ENCODE measurements around the gene CNTNAP2.
A peak's percentile ranks its signal among the peaks of the same experiment; 100 is the strongest.

Gene CNTNAP2

DNA sequence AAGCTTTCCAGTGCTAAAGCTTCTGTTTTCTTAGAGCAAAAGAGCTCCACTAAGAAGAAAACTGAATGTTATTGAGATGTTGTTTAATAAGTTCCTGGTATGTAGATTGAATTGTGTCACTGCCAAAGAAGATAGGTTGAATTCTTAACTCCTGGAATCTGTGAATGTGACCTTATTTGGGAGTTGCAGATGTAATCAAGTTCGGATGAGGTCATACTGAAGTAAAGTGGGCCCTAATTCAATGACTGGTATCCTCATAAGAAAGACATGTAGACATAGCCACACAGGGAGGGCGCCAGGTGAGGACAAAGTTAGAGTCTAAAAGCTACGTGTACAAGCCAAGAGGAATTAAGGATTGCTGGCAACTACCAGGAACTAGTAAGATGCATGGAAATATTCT lies 1741.8 kb downstream of the CNTNAP2 start:
- ATAC-seq = no peak

DNA sequence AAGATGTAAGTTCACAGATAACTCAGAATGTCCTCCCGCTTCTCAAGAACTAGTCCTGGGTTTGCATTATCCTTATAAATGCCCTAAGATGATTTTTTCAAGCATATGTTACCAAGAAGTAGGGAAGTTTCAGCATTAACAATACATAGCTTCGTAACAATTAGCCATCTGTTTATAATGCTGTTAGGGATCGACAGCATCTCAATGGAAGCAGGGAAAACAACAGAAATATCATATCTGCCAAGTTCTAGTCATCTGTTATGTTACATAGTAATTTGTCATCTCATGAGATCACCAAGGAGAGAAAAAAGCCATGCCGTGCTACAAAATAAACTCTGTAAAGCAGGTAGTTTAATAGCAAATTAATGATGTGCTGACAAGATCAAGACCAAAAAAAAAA lies 1742.4 kb downstream of the CNTNAP2 start:
- DNase-seq = no peak
- no peak overlapping the region for H3K4me3 Mint-ChIP-seq
- ATAC-seq = no peak
- H3K27ac Mint-ChIP-seq = no peak overlapping the region
- H3K4me1 Mint-ChIP-seq = no peaks in the 10 kb centered on the region
- H3K27me3 Mint-ChIP-seq = no peaks in the 10 kb centered on the region
- H3K9me3 Mint-ChIP-seq = peaks cover 4 to 13% of the 10 kb centered on the region in 2 donors

More for the DNA sequence above, 1741.8 kb downstream of the CNTNAP2 start:
- Mint-ChIP-seq H3K27ac (no peak overlapping the region), H3K4me3 (no peak overlapping the region), H3K27me3 (no peaks in the 10 kb centered on the region), H3K4me1 (no peaks in the 10 kb centered on the region), H3K9me3 (peaks cover 4 to 13% of the 10 kb centered on the region in 2 donors)
- no peak for DNase-seq

DNA sequence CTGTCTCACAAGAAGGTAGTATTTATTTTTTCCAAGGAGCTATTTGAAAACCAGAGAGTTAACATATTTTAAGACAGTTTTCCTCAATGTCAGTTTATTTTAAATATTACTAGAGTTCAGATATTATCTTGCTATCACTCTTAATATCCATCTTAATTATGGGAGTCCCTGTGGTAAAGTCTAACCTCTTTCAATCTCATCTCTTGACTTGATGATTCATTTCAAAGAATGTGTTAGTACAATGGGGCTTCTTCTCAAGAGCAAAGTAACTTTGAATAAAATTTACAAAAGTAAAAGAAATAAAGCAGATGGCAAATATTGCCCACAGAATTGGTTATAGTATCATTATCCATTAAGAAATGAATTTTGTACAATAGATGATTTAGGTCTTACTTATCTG lies 1742.9 kb downstream of the CNTNAP2 start:
- Mint-ChIP-seq H3K27me3 (no peaks in the 10 kb centered on the region), H3K4me1 (no peaks in the 10 kb centered on the region), H3K4me3 (no peak overlapping the region), H3K9me3 (peaks cover 4 to 13% of the 10 kb centered on the region in 2 donors), H3K27ac (no peak overlapping the region)
- no peak for ATAC-seq
- DNase-seq = no peak

DNA sequence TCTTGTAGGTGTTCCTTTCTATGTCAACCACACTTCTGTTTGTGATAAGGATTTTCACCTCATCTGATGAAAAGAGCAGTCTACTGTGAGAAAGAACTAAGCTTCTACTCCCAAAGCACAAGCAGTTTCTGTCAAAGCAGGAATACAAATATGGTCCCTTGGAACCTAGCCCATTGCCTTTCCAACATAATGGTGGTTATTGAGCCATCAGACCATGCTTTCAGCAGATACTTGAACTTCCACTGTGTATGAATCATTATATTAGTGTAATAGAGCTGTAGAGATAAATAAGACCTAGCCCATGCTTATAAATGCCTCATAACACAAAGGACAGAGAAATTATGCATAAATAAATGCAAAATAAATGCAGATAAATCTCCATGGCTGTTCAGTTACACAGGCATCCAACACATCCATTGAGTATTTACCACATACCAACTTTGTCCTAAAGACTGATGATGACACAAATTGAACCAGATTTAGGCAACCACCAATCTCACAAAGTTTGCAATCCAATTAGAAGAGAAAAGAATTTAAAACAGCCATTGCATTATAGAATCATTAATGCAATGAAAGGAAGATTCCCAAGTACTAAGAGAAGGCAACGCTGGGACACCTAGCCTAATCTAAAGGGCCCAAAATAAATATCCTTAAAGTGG lies 1744.6 kb downstream of the CNTNAP2 start:
- ATAC-seq (no peak), DNase-seq (no peak)
- Mint-ChIP-seq H3K4me3 (no peak overlapping the region), H3K4me1 (no peaks in the 10 kb centered on the region), H3K27ac (no peak overlapping the region), H3K27me3 (no peaks in the 10 kb centered on the region), H3K9me3 (peaks cover 4 to 18% of the 10 kb centered on the region in 2 donors)

DNA sequence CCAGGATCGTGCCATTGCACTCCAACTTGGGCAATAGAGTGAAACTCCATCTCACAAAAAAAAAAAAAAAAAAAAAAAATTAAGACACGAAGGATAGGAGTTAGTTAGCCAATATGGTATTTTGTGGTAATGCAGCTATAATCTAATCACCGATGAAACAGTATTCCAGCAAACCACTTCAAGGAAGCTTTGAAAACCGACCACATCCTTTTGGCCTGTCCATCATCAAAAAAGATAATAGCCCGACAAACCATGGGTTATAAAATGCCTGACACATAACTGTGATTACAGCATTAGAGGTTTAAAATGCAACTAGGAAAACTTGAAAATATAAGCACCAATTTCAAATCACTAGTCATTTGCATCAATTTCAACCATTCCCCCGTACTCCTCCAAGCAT lies 1745.3 kb downstream of the CNTNAP2 start:
- Mint-ChIP-seq H3K27ac (no peak overlapping the region), H3K9me3 (peaks cover 4 to 22% of the 10 kb centered on the region in 2 donors), H3K4me1 (no peaks in the 10 kb centered on the region), H3K4me3 (no peak overlapping the region), H3K27me3 (no peaks in the 10 kb centered on the region)
- DNase-seq = no peak
- no peak for ATAC-seq

DNA sequence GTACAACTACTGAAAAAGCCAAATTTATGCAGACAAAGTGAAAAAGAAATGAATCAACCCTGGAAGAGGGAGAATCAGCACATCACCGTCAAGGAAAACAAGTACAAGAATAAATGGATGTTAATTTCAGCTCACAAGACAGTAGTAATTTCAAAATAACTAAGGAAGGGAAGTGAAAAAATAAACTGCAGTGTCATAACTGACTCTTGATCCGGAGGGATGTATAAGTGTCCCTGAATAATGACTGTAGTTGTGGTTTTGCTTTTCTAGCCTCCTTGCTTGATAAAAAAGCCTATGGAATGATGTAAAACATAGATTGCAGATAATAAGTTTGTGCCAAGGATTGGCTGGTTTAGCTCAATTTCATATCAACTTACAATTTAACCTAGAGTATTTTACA lies 1752.9 kb downstream of the CNTNAP2 start:
- Mint-ChIP-seq H3K27me3 (no peaks in the 10 kb centered on the region), H3K4me3 (no peak overlapping the region), H3K4me1 (no peaks in the 10 kb centered on the region), H3K9me3 (peaks cover 0 to 15% of the 10 kb centered on the region in 2 donors), H3K27ac (no peak overlapping the region)
- ATAC-seq = no peak
- DNase-seq = no peak

DNA sequence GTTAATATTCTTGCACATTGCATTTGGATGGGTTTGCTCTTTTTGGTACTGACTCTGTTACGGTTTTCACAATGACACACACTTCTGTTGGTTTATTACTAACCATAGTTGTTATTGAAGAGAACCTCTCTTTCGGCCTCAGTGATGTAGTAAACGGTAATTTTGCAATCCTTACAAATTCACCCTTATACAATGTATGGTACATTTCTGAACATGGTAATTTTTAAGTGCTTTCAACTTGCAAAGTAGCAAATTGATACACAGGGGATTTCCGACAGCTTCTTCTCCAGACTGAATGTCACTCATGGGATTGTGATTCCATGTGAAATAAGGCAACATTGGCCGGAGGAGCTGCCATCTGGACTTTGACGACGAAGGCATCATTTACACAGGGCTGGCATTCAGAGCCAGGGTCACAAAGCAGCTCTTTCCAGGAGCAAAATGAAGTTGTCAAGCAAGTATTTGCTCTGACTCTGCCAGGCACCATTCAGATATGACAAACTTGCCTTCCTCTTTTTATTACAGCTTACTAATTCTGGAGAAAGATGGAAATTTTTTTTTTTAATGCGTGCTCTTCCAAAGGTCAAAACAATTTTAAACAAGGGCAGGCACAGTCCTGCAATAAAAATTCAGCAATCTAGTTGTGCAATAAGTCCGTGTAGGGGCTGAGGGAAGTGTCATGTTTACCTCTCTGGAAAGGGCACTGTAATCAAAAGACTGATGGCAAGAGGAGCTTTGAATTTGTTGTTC lies 1762.5 kb downstream of the CNTNAP2 start:
- H3K27me3 Mint-ChIP-seq = no peaks in the 10 kb centered on the region
- H3K27ac Mint-ChIP-seq = peak overlapping the region in 1 of 2 donors; percentile 20
- peaks cover 0 to 4% of the 10 kb centered on the region in 2 donors for H3K9me3 Mint-ChIP-seq
- H3K4me1 Mint-ChIP-seq = no peaks in the 10 kb centered on the region
- ATAC-seq = no peak
- DNase-seq = no peak
- H3K4me3 Mint-ChIP-seq = no peak overlapping the region

DNA sequence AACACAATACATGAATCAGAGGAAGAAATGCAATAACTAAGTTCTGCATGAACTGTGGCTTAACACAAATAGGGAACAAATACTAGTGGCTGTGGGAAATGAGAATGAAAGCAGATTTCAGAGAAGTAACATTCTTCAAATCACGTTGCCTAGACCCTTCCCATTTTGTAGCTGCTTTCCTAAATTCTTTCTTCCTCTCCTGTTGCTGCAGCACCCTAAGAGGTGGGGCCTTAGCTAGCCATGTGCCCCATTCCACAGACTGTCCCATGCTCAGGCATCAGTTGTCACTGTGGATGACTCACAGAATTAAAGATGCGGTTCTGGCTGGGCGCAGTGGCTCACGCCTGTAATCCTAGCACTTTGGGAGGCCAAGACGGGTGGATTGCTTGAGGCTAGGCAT lies 1769.3 kb downstream of the CNTNAP2 start:
- Mint-ChIP-seq H3K4me3 (no peak overlapping the region), H3K27me3 (no peaks in the 10 kb centered on the region), H3K9me3 (no peaks in the 10 kb centered on the region), H3K4me1 (no peaks in the 10 kb centered on the region), H3K27ac (no peak overlapping the region)
- no peak for ATAC-seq
- DNase-seq = no peak

DNA sequence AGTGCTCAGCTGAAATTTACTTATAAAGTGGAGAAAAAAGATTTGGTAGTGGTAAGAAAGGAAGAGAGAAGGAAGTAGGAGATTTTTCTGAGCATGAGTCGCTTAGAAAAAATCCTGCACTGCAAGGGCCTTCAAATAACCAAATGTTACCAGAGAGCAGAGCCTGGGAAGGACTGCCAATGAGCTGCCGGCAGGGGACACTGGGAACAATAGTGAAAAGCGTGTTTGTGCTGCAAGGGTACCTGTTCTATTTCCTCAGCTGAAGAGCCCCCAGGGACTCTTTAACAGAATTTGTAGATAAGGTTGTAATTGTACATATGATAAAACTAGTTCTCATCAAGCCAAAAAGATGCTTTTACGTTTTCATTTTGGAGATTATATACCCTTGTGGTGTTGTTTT lies 1777.7 kb downstream of the CNTNAP2 start:
- no peak for ATAC-seq
- Mint-ChIP-seq H3K4me3 (no peak overlapping the region), H3K4me1 (no peaks in the 10 kb centered on the region), H3K27me3 (no peaks in the 10 kb centered on the region), H3K27ac (peak overlapping the region in 1 of 2 donors; percentile 16), H3K9me3 (no peaks in the 10 kb centered on the region)
- DNase-seq = no peak

DNA sequence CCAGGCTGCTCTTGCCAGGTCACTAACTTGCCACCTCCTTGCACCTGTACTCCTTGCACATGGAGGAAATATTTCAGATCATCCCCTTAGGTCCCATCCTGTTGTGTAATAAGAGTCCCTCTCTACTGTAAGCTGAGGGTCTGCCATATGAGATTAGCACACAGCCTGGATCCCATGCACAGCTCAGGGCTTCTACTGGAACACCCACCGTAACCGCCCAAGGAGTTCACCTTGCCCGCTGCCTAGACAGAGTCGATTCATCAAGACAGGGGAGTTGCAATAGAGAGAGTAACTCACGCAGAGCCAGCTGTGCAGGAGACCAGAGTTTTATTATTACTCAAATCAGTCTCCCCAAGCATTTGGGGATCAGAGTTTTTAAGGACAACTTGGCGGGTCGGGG lies 1779.5 kb downstream of the CNTNAP2 start:
- Mint-ChIP-seq H3K9me3 (peaks cover 11 to 14% of the 10 kb centered on the region in 2 donors), H3K4me3 (no peak overlapping the region), H3K27me3 (no peaks in the 10 kb centered on the region), H3K4me1 (no peaks in the 10 kb centered on the region), H3K27ac (no peak overlapping the region)
- ATAC-seq (no peak), DNase-seq (no peak)

DNA sequence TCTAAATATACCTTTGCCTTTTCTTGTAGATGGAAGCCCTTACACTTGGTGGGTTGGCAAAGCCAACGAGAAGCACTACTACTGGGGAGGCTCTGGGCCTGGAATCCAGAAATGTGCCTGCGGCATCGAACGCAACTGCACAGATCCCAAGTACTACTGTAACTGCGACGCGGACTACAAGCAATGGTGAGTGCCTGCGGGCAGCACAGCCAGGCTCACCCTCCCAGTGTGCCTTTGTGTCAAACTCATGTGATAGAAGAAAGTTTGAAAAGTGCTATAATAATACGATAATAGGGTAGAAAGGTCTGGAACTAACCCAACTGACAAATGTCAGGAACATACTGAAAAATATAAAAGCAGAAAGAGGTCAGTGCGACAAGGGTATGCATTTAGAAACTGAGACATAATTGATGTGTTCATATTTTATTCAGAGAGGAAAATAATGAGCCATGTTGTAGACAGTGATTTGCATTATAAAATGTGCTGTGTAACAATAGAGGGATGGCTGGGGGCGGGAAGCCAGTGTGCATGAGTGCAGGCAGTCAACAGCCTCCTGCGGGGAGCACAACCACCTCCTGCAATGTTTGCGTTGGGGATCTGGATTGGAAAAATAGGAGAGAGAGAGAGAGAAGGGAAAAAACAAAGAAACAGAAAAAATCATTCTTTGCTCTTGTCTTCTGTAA lies 1787.1 kb downstream of the CNTNAP2 start:
- no peak for ATAC-seq
- Mint-ChIP-seq H3K27ac (no peak overlapping the region), H3K9me3 (peaks cover 11 to 16% of the 10 kb centered on the region in 2 donors), H3K4me1 (no peaks in the 10 kb centered on the region), H3K4me3 (no peak overlapping the region), H3K27me3 (no peaks in the 10 kb centered on the region)
- no peak for DNase-seq

DNA sequence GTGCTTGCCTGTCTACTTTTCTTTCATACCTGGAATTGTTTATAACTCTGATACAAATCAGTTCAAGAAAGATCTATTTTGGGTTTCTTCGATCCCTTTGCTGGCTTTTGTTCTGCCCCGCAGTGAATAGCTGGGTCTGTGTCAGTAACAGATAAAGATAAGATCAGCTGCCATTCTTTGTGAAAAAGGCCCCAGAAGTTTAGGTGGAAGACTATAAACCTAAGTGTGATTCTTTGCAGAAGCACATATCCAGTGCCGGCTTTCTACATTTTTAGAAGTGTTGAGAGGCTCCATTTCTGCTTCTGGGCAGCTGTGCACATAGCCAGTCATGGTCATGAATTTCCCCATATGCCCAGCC lies 1787.6 kb downstream of the CNTNAP2 start:
- DNase-seq (no peak), ATAC-seq (no peak)
- Mint-ChIP-seq H3K27me3 (no peaks in the 10 kb centered on the region), H3K9me3 (peaks cover 11 to 16% of the 10 kb centered on the region in 2 donors), H3K4me1 (no peaks in the 10 kb centered on the region), H3K4me3 (no peak overlapping the region), H3K27ac (no peak overlapping the region)

DNA sequence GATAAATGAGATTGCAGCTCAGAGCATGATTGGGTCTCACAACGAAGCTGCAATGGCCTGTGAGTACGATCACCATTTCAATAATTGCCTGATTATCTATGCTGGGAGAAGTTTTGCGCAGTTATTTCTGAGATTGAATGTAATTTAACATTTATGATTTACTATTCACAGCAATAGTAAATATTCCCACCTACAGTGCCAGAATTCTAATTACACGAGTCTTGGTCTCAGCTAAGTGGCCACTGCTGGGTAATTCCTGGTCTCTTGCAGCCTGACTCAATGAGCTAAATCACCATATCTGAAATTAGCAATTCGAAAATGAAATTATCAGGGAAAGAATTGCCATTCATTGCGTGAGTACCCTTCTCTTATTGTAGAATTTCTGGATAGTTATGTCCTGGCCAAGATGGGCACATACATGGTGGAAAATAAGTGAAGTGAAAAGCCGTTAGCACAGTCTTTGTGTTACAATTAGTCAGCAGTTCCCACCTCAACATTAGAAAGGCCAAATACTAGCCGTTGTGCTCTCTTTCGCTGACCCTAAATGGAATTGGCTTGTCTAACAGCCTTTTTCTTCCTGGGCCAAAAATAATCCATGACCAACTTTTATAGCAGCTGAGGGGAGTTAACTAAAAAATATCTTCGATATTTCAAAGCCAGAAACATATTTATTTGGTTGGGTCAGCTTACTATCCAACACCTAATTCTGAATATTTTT lies 1793.0 kb downstream of the CNTNAP2 start:
- Mint-ChIP-seq H3K27me3 (no peaks in the 10 kb centered on the region), H3K9me3 (no peaks in the 10 kb centered on the region), H3K4me3 (no peak overlapping the region), H3K27ac (no peak overlapping the region), H3K4me1 (no peaks in the 10 kb centered on the region)
- ATAC-seq (no peak), DNase-seq (no peak)

DNA sequence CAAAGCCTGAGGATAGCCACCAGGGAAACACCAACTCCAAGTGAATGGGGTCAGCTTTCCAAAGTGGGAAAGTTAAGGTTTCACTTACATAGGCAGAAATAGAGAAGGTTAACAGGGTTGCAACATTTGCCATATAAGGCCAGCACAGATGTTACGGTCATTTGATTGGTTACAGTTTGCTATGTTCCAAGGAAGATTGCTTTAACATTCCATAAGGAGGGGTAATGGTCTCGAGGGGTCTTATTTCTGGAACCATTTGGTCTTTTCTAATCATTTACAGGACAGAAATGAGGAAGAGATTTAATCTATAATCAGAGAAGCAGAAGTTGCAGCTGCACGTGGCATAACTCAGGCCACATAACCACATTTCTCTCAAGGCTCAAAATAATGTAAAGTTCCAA lies 1794.6 kb downstream of the CNTNAP2 start:
- Mint-ChIP-seq H3K27me3 (no peaks in the 10 kb centered on the region), H3K9me3 (no peaks in the 10 kb centered on the region), H3K27ac (no peak overlapping the region), H3K4me3 (no peak overlapping the region), H3K4me1 (no peaks in the 10 kb centered on the region)
- ATAC-seq = no peak
- DNase-seq = no peak

DNA sequence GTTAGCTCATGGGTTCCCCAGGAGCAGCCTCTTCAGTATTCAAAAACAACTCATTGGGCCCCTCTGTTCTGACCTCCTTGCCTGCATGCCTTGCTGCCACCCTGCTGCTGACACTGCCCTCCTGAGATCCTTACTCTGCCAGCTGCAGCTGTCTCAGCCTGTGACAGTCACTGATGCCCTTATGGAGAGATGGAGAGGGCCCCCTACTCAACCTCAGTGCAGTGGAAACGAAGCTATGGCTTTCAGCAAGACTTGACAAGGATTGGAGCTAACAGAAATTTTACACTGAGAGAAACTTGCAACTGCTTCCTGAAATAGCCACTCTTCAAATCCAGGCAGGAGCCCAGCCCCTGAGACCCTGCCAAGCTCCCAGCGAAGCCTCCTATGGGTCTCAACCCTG lies 1795.7 kb downstream of the CNTNAP2 start:
- Mint-ChIP-seq H3K27ac (no peak overlapping the region), H3K4me3 (no peak overlapping the region), H3K27me3 (no peaks in the 10 kb centered on the region), H3K4me1 (no peaks in the 10 kb centered on the region), H3K9me3 (peaks cover 0 to 5% of the 10 kb centered on the region in 2 donors)
- DNase-seq (no peak), ATAC-seq (no peak)
